GM10847 (cell line): ENCODE data around the gene EGFLAM.

Experiments
- POLR2A ChIP-seq: IDR thresholded peaks from 2 replicates; pipeline ENCODE4 v1.6.1; 2011; ENCODE audit not compliant: insufficient read length; ENCODE audit errors: extremely low read depth

Gene EGFLAM

GRCh38 chr5:38341056-38341455, 82.7 kb downstream of the EGFLAM start:
- TF ChIP-seq POLR2A, result no peak

DNA sequence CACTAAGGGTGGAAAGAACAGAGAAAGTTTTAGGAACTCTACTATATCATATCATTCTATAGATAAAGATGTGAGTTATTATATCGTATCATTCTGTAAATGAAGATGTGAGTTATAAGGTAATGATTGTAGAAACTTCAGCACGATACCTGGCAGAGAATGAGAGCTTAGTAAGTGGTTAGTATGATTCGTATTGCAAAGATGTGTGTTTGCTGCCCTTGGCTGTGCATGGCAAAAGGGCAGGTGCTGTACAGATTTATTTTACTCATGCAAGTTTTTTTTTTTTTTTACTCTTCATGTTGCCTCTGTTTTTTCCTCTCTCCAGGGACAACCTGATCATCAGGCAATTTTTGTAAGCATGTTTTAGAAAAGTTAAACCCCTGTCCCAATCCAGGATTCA, 83.3 kb downstream of the EGFLAM start:
- no peak for TF ChIP-seq POLR2A

GRCh38 chr5:38342261-38342660, 83.9 kb downstream of the EGFLAM start:
- no peak for TF ChIP-seq POLR2A

DNA sequence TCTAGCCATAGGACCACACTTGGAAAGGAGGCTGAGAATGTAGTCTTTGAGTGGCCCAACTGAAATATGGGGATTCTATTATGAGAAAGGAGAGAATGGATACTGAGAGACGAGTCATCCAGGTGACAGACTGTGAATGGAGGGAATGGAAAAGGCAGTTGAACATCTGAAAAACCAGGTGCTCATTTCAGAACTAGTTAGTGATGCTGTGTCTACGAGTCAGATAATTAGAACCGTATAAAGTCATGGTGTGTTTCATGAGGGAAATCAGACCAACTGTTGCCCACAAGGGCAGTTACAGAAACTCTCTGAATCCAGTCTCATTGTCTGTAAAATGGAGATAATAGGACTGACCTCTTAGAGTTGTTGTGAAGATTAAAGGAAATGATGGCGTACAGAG, 86.5 kb downstream of the EGFLAM start:
- no peak for TF ChIP-seq POLR2A

DNA sequence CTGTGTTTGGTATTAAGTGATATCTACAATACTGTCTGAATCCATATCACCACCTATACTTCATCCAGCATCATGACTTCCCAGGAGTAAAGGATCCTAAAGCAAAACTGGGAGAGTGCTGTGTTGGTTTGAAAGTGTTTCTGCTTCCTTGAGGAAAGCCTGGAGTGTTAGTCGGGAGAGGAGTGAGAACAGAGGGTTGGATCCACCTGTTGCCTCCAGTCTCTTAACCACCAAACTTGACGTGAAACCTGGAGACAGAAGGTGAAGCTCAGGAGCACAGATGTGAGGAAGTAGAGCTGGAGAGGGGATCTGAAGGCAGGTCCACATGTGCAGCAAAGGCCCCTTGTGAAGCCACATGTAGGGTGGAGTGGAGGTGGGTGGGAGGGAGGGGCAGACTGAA, 88.2 kb downstream of the EGFLAM start:
- no peak for TF ChIP-seq POLR2A

DNA sequence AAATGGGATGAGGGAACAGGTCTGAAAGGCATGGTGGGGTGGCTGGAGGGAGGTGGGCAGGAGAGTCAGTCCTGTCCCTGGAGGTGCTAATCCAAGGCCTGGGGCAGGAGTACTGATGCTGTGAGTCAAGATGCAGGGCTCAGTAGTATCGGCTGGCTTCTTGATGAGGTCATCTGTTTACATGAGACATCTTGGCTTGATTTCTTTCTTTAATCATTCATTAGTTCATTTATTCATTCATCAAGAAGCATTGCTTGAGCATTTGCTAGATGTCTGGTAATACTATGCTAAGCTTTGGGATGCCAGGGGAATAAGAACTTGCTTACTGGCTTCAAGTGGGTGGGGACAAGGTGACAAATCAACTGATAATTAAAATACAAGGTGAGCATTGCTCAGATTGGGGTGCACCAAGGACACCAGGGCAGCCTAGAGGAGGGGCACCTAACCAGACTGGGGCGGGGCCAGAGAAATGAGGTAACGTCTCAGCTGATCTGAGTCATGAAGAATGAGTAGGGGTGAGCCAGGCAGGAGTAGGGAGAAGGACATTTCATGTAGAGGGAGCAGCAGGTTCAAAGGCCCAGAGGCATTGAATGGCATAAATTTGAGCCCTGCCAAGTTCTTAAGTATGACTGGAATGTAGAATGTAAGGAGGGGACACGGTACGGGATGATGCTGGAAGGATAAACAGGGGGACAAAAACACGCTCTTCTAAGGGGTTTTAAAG, 88.8 kb downstream of the EGFLAM start:
- TF ChIP-seq POLR2A, result no peak

DNA sequence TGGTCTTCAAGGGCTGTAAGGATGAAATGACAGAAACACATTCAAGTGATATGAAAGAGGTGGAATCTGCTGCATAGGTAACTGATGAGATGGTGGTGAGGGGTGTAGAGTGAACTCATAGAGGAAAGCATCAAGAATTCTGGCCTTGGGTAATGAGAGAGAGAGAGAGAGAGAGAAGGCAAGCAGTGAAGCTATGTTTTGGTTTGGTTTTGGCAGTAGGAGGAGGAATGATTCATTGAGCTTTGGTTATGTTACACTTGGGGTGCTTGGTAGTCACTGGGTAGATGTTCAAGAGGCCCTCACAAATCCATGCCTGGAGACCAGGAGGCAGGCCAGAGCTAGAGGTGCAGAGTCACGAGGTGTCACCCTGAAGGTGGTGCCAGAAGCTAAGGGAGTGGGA, 89.5 kb downstream of the EGFLAM start:
- TF ChIP-seq POLR2A, result no peak

- TF ChIP-seq POLR2A, result no peak
Observed at GRCh38 chr5:38360323-38361061, 102.1 kb downstream of the EGFLAM start.

DNA sequence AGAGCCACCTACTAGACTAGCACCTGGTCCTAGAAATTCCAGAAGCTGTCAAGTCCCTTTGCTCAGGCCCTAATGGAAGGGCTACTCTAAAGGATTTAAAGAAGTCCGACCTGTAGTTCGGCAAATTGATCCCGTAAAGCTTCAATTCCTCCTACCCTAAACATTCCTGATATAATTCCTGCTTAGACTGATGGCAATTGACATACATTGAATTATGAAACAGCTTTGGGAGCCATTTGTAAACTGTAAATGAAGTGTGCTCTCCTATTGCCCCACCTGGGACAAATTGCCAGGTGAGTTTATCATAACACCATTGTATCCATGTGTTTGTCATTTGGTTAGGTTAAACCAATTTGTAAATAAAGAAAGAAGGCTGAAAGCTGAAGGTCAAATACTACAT, 104.4 kb downstream of the EGFLAM start:
- TF ChIP-seq POLR2A, result no peak

DNA sequence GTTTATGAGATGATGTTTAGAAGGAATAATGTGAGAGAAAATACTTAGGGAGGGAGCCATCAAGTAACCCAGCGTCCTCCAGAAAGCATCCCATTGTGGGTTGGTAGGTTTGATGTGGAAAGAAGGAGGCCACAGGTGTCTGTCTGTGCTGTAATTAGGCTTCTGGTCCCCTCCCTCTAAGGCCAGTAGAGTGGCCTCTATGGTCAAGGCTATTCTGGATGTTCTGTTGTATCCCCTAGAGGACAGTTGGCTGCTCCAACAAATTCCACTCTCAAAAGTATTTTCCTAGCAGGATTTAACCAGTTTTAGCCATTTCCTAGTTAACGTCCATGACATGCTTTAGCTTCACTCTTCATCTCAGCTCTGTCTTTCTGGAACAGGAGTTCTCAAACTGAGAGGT, 106.5 kb downstream of the EGFLAM start:
- no peak for TF ChIP-seq POLR2A

DNA sequence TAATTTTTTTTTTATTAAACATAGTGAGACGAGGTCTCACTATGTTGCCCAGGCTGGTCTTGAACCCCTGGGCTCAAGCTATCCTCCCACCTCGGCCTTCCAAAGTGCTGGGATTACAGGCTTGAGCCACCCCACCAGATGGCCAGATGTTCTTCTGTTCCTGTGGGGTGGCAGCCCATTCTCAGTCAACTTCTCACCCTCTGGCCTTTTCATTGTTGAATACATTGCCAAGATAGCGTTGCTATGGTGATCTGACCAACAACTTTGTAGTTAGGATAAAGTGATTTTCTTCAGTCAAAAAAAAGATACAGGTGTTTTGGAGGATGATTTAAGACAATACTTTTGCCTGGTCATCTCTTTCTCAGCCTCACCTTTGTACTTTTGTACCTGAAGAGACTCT, 109.1 kb downstream of the EGFLAM start:
- TF ChIP-seq POLR2A, result no peak

DNA sequence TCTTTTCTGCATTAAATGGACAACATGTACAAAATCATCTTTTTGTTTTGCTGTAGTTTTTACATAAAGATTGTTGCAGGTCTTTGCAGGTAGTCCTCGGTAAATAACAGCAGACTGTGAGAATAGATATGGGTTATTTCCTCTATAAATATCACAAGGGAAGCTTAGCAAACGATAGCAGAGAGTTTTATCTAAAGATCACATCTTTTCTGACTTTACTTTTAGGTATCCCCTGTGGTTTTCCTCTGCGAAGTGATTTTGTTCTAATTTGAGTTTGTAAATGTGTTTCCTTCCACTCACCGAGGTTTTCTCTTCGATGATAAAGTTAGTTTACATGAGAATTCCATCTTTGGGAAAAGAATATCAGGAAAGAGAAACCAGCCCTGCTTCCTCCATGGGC, 109.6 kb downstream of the EGFLAM start:
- no peak for TF ChIP-seq POLR2A

GRCh38 chr5:38369692-38370091, 111.3 kb downstream of the EGFLAM start:
- no peak for TF ChIP-seq POLR2A

GRCh38 chr5:38370358-38371100, 112.2 kb downstream of the EGFLAM start:
- TF ChIP-seq POLR2A, result no peak

GRCh38 chr5:38371596-38371995, 113.2 kb downstream of the EGFLAM start:
- TF ChIP-seq POLR2A, result no peak

DNA sequence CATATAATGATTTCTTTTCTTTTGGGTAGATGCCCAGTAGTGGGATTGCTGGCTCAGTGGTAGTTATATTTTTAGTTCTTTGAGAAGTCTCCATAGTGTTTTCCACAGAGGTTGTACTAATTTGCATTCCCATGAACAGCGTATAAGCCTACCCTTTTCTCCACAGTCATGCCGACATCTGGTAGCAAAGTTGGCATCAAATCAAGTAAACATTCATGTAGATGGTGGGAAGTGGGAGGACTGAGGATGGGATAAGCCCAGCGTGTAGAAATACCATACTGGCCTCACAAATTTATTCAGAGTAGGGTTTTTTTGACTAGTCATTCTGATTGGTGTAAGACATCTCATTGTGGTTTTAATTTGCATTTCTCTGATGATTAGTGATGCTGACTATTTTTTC, 115.4 kb downstream of the EGFLAM start:
- TF ChIP-seq POLR2A, result no peak
